Measurements from ENCODE around the gene TNIP1.

- TF ChIP-seq CTCF (IDR thresholded peaks at IDR 0.05 in 8 of 11, conservative IDR thresholded peaks at IDR 0.05 in 3 of 11): no peak
- no peak for TF ChIP-seq POLR2A (IDR thresholded peaks at IDR 0.05)
- TF ChIP-seq POLR2AphosphoS5 (IDR thresholded peaks at IDR 0.05): no peak
These were observed 822 bp upstream of the TNIP1 start for GRCh38 chr5:151081431-151082281.

All from spleen (tissue), 7 donors.